Omental fat pad (tissue), 4 donors: ENCODE measurements around the gene LHFPL4. TPM values are rescaled to one million over a fixed set of nuclear protein-coding genes. Genes with fewer than 3 reads are reported as not detected.
"Not testable (repeated sequence)": the region's sequence is repeated elsewhere in the genome, so short reads cannot be mapped to it uniquely, and the experiment has no call there.

Experiments used
- ATAC-seq: fragments of 150-250 bp; one replicate; pipeline ENCODE4 v1.9.1; 2016; ENCODE audit warnings: mild to moderate bottlenecking, moderate library complexity; ENCODE audit not compliant: low FRiP score
- DNase-seq: peaks from one replicate; pipeline ENCODE4 v3.0.0-alpha.2; 2019; ENCODE audit warnings: low spot score
- total RNA-seq, 4 donors: library from RNA; depleted of rRNA; stranded (reverse); fragments of >200 nt; gene quantifications; one replicate each; pipeline ENCODE4 v1.1.0, GENCODE V29; 2016
- TF ChIP-seq, protein P1 (sequence below), 3 donors: fragments of 450-650 bp; IDR thresholded peaks; one replicate each; pipeline ENCODE4 v1.5.1; 2016 to 2017; ENCODE audit warnings: antibody characterized with exemption in 3 of 3, mild to moderate bottlenecking in 3 of 3, moderate library complexity in 2 of 3

Gene LHFPL4
- total RNA-seq, 4 donors from 2014 or later, result not detected

GRCh38 chr3:9563851-9564250 lies 10.2 kb upstream of the LHFPL4 start:
- TF ChIP-seq, protein P1, sequence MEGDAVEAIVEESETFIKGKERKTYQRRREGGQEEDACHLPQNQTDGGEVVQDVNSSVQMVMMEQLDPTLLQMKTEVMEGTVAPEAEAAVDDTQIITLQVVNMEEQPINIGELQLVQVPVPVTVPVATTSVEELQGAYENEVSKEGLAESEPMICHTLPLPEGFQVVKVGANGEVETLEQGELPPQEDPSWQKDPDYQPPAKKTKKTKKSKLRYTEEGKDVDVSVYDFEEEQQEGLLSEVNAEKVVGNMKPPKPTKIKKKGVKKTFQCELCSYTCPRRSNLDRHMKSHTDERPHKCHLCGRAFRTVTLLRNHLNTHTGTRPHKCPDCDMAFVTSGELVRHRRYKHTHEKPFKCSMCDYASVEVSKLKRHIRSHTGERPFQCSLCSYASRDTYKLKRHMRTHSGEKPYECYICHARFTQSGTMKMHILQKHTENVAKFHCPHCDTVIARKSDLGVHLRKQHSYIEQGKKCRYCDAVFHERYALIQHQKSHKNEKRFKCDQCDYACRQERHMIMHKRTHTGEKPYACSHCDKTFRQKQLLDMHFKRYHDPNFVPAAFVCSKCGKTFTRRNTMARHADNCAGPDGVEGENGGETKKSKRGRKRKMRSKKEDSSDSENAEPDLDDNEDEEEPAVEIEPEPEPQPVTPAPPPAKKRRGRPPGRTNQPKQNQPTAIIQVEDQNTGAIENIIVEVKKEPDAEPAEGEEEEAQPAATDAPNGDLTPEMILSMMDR (IDR thresholded peaks at IDR 0.05), result no peak
- ATAC-seq (no peak), DNase-seq (no peak)

GRCh38 chr3:9560056-9560455 lies 6.4 kb upstream of the LHFPL4 start:
- DNase-seq, ATAC-seq: not testable (repeated sequence)

DNA sequence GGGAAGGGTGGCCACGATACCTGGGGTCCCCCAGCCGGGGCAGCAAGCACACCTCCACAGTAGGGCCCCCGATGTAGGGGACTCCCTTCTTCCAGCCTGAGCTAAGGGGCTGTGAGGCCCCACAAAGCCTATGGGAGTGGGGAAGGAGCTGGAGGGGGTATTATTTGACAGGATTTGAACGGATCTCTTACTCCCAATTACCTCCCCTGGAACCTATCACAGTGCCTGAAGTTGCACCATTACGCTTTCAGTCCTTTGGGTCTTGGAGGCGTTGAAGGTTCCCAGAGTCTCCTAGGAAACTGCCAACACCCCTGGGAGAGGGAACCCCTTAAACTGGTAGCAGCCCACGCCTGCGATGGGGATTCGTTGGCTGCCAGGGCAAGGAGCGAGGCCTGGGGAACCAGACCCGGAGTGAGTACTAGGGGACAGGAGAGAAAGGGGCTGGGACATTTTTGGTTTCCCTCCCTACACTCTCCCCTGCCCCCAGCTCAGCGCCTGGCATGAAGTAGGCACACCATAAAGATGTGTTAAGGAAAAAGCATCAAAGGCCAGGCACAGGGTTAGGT lies 409 bp upstream of the LHFPL4 start:
- ATAC-seq, result no peak
- DNase-seq, result no peak
- TF ChIP-seq, protein P1 (IDR thresholded peaks at IDR 0.05), result no peak

- TF ChIP-seq, protein P1 (IDR thresholded peaks at IDR 0.05), result no peak
- DNase-seq (no peak), ATAC-seq (no peak)
These were observed 1.2 kb downstream of the LHFPL4 start for GRCh38 chr3:9552252-9552999.

DNA sequence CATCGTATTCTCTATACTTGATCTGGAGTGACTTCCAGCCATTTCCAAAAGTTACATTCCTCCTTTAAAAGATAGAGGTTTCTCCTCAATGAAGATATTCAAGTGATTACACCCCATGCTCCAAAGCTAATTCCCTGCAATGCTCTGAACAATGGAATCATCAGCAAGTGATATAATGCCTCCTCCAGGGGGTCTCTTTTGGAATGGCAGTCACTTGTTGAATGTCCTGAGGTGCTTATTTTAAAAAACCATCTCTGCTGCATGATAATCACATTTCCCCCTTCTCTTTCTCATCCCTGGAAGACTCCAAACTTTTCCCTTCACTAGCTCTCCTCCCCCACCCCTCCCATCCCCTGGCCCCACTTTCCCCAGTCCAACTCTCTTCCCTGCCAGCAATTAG lies 2.6 kb downstream of the LHFPL4 start:
- ATAC-seq (no peak), DNase-seq (no peak)
- TF ChIP-seq, protein P1 (IDR thresholded peaks at IDR 0.05), result no peak

DNA sequence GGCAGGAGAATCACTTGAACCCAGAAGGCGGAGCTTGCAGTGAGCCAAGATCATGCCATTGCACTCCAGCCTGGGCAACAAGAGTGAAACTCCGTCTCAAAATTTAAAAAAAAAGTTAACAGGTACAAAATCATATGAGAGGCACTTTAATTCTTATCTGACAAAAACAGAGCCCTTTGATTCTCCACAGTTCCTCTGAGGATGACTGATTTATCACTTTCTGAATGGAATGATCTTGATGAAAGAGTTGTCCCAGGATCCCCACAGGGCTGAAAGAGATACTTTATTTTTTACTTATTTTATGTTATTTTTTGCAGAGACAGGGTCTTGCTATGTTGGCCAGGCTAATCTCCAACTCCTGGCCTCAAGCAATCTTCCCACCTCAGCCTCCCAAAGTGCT lies 4.0 kb downstream of the LHFPL4 start:
- ATAC-seq, result no peak
- no peak for DNase-seq
- TF ChIP-seq, protein P1 (IDR thresholded peaks at IDR 0.05), result no peak

DNA sequence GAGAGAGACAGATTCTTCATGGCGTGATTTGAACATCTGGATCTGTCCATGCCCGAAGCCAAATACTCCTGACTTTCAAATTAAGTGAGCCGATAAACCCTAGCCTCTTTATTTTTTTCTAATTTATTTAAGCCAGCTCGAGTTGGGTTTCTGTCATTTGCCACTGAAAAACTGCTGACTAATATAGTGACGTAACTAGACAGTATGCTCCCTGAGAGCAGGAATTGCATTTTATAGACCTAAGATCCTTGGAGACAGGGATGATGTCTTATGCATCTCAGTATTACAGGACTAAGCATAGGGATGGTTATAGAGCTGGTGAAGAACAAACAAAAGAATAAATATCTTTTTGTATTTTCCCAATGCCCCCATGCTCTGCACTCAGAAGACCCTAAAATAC lies 4.6 kb downstream of the LHFPL4 start:
- no peak for ATAC-seq

More for the DNA sequence above, 4.6 kb downstream of the LHFPL4 start:
- TF ChIP-seq, protein P1 (IDR thresholded peaks at IDR 0.05), result no peak
- no peak for DNase-seq
